Stimulated activated CD8-positive, alpha-beta memory T cell treated with anti-CD3 and anti-CD28 coated beads, Interleukin-4, amount 100 ng/mL, for 24 hours (primary cell): ENCODE data around the gene CYB5R4.
"Not testable (repeated sequence)": the region's sequence is repeated elsewhere in the genome, so short reads cannot be mapped to it uniquely, and the experiment has no call there.

ENCODE experiments used
- DNase-seq: peaks from one replicate; pipeline ENCODE4 v3.0.0-alpha.2; 2020; ENCODE audit warnings: low read depth

The CYB5R4 gene

DNA sequence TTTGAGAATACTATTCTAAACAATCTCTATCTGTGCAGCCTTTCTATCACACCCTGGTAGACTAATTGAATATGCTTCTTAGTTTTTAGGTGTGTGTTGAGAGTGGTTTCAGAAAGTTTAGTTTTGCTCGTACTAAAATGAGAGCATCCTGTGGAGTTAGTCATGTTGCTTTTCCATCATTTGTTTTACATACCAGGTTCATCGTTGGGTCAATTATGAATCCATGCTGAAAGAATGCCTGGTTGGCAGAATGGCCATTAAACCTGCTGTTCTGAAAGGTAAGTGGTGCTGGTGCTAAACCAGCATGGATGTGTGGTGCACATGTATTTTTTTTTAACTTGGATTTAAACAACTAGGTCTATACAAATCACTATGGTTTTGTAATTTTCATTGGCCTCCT, 49.3 kb downstream of the CYB5R4 start:
- no peak for DNase-seq

DNA sequence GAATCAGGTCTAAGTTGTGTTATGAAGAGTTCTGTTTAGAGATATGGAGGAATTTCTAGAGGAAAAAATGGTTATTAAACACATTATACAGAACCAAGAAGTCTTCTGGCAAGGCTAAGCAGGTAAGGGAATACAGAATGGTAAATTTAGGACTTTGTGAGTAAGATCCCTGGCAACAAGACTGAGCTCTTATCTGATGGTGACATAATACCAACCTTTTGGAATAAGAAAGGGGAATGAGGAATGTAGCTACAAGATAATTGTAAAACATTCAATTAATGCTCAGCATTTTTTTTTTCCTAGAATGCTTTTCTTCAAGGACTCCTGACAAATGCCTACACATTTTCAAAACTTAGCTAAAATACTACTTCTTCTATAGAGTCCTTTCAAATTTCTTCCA, 51.8 kb downstream of the CYB5R4 start:
- no peak for DNase-seq

DNA sequence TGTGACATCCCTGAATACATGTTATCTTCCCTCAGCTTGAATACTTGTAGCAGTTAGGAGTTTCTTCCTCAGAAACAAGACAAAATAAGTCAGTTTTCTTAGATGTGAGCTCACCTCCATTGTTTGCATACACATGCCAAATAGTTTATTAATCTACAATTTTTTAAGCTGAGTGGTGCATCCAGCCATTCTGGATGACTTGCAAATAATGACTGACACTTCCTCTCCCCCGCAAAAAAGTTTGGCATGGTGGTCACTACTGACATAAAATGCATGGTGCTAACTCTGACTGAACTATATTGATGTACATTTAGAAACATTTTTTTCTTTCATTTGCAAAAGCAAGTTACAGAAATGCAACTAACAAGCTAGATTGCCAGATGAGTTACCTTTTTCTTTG, 55.5 kb downstream of the CYB5R4 start:
- DNase-seq, result no peak

DNA sequence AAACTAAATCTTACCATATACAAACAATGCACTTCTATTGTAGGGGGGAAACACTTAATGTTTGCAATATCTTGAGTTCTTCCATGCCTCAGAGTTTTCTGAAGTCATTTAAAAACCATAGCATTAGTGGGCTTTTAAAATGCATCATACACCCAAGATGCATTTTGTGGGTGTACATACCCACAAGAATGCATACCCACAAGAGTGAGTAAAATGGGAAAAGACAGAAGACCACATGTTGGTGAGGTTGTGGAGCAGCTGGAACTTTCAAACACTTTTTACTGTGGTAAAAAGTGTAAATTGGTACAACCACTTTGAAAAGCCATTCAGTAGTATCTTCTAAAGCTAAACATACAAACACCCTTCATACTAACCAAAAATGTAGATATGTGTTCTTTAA, 57.5 kb downstream of the CYB5R4 start:
- no peak for DNase-seq

DNA sequence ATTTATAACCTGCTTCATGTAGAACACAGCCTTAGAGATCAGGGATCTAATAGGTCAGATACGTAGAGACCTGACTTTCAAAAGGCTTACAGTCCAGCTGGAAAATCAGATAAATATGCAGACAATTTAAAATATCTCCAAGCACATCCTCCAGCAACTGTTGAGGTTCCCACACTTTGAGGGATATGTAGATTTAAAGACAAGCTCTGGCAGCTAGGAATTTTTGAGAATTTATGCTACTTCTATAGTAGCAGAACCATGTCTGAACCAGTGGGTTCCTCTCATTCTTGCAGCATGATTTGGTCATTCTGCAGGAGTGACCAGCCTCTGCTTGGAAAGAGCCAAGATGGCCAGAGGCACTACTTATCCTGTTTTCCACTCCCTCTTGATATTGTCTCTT, 60.5 kb downstream of the CYB5R4 start:
- no peak for DNase-seq

DNA sequence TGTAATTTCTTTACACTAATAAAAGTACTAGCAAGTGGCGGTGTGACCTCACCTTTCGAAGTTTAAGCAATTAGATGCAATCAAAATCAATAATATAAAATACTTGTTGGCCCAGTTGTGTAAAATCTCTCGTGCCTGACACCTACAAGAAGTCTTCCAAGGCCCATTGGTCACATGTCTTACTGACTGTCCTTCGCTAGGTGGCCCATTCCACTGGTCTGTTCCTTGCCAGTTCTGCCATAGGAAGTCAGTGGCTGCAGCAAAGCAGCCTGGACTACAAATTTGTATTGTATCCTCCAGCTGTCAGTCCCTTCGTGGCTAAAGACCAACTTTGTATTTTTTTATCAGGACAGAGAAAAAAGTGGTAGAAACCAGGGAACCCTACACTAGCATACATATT, 61.8 kb downstream of the CYB5R4 start:
- DNase-seq, result no peak

DNA sequence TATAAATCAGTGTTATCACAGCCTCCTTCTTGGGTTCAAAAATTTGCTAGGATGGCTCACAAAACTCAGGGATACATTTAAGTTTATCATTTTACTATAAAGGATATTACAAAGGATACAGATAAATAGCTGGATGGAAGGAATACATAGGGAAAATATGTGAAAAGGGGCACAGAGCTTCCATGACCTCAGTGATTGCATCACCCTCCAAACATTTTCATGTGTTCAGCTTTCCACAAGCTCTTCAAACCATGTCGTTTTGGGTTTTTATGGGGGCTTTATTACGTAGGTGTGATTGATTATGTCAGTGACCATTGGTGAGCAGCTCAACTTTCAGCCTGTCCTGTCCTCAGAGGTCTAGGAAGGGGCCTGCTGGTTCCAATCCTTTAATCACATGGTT, 68.0 kb downstream of the CYB5R4 start:
- DNase-seq, result no peak

DNA sequence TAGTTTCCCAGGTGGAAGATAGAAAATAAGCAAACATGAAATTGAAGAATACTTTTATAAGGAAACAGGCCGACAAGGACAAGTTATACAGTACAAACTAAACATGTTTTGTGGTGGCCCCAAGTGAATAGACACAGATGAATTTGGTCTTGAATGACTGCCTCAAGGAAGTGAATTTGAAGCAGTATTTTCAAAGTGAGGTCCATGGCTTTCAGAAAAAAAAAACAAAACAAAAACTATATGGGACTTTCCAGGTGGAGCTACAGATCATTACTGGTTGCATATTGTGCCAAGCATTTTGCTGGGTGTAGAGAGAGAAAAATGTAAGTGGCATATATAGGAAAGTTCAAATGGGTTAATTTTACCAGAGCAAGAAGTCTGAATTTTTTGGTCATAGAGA, 68.8 kb downstream of the CYB5R4 start:
- no peak for DNase-seq

DNA sequence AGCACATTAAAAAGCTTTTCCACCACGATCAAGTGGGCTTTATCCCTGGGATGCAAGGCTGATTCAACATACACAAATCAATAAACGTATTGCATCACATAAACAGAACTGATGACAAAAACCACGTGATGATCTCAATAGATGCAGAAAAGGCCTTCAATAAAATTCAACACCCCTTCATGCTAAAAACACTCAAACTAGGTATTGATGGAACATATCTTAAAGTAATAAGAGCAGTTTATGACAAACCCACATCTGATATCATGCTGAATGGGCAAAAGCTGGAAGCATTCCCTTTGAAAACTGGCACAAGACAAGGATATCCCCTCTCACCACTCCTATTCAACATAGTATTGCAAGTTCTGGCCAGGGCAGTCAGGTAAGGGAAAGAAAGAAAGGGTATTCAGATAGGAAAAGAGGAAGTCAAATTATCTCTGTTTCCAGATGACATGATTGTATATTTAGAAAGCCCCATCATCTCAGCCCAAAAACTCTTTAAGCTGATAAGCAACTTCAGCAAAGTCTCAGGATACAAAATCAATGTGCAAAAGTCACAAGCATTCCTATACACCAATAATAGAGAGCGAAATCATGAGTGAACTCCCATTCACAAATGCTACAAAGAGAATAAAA, 86.8 kb downstream of the CYB5R4 start:
- not testable (repeated sequence) for DNase-seq

DNA sequence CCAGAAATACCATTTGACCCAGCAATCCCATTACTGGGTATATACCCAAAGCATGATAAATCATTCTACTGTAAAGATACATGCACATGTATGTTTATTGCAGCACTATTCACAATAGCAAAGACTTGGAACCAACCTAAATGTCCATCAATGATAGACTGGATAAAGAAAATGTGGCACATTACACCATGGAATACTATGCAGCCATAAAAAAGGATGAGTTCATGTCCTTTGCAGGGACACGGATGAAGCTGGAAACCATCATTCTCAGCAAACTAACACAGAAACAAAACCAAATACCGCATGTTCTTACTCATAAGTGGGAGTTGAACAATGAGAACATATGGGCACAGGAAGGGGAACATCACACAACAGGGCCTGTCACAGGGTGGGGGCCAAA, 88.5 kb downstream of the CYB5R4 start:
- DNase-seq, result not testable (repeated sequence)

DNA sequence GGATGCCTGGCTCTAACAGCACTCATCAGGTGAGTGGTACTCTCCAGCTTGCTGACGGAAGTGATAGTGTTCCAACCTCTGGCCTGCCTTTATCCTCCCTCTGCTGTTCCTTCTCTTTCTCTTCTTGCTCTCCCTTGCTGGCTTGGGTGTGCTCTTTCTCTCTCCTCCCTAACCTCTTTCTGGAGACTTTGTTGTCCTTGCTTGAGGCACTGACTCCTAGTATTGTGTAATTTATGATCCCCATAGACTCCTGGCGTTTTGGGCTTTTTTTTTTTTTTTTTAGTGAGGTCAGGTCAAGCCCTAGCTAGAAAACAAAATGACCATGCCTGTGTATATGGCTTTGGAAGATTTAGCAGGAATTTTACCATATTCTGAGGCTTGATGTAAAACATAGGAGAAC, 89.4 kb downstream of the CYB5R4 start:
- no peak for DNase-seq

DNA sequence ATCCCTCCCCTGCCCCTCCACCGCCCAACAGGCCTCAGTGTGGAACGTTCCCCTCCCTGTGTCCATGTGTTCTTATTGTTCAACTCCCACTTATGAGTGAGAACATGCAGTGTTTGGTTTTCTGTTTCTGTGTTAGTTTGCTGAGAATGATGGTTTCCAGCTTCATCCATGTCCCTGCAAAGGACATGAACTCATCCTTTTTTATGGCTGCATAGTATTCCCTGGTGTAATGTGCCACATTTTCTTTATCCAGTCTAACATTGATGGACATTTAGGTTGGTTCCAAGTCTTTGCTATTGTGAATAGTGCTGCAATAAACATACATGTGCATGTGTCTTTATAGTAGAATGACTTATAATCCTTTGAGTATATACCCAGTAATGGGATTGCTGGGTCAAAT, 91.9 kb downstream of the CYB5R4 start:
- not testable (repeated sequence) for DNase-seq

DNA sequence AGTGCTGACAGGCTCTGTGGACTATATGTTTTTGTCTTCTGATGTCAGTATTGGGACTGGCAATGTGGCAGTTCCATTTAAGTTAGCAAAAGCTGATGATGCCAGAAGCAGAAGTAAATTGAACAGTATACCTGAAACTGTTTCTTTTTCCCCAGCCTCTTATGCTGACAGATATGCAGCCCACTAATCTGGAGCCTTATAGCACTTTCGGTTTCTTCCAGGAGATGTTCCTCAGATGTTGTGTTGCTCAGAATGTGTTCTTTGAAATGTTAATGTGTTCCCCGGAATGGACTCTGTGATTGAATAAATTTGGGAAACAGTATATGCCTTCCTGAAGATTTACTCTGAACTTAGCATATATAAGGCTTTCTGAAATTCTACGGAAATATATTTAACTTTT, 93.3 kb downstream of the CYB5R4 start:
- no peak for DNase-seq

DNA sequence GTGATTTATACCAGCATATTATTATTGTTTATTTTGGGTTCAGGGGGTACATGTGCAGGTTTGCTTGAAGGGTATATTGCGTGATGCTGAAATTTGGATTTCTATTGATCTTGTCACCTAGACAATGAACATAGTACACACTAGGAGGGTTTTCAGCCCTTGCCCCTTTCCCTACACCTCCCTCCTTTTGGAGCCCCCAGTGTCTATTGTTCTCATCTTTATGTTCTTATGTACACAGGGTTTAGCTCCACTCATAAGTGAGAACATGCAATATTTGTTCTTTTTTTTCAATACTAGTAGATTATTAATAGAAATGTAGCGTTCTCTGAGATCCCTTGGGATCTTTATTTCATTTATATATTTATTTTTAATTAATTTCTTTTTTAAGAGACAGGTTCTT, 94.9 kb downstream of the CYB5R4 start:
- DNase-seq, result no peak

DNA sequence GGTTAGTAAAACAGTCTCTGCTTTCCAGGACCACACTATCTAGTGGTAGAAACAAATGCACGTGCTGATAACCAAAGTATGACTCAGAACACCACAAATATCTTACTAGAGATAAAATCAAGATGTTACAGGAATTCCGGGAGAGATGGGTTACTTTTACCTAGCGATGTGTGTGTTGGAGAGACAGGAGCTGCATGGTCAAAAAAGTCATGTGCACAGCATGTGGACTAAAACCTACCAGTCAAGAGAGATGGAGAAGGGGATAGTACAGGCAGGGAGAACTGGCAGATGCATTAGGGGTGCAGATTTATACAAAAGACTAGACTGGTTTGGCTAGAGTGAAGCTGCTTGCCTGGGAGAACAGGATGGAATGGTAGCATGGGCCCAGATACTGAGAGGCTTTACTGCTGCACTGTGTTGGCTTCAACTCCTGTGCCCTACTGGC, 98.8 kb downstream of the CYB5R4 start:
- no peak for DNase-seq

DNA sequence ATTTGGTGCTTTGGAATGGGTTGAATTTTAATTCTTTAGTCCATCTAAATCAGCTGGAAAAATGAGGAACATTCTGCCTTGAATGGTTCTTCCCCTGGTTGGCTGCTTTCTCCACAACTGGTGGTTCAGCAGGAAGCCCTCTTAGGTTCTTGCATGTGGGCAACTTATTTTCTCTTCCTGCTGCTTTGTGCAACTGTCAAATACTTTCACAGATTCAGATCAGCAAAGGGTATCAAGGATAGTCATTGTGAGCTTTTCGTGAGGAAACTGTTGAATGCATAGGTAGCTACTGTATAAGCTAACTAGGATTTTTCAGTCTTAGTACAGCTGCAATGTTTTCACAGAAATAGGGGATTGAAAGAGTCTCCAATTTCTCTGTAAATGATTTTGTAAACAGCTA, 101.2 kb downstream of the CYB5R4 start:
- DNase-seq, result no peak

DNA sequence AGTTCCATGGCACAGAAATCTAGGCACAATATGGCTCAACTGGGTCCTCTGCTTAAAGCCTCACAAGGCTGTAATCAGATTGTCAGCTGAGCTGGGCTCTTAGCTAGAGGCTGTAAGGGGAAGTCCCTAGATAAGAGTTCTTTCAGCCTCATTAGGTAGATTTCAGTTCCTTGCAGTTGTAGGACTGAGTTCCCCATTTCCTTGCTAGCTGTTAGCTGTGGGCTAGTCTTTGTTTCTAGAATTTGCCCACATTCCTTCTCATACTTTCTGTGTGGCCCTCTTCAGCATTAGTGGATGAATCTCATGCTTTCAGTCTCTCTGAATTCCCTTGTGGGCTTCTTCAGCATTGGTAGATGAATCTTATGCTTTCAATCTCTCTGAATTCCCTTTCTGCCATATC, 103.1 kb downstream of the CYB5R4 start:
- DNase-seq, result no peak

DNA sequence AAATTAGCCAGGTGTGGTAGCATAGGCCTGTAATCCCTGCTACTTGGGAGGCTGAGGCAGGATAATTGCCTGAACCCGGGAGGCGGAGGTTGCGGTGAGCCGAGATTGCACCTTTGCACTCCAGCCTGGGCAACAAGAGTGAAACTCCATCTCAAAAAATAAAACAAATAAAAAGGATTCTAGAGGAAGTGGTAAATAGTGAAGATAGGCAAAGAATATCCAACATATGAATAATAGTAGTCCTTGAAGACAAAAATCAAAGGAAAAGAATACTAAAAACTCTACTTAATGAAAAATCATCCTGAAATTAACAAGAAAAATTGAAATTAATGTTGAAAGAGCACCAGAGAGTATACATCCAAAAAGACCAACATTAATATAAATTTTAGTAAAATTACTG, 107.0 kb downstream of the CYB5R4 start:
- DNase-seq, result no peak

DNA sequence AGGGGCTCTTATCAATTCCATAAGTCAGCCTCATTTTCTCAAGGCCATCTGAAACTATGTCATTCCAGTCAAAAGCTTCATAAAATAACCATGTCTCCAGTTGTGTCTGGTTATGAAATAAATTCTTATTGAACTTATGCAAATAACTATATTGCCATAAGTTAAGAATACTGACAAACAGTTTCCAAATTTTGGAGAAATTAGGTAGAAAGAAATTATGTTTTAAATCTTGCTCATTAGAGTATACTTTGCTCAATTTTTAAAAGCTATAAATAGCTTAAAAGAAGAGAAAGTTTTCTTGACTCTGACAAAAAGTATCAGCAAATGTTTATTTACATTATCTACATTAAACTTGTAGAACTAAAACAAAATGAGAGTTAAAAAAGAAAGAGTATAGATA, 111.1 kb downstream of the CYB5R4 start:
- no peak for DNase-seq

DNA sequence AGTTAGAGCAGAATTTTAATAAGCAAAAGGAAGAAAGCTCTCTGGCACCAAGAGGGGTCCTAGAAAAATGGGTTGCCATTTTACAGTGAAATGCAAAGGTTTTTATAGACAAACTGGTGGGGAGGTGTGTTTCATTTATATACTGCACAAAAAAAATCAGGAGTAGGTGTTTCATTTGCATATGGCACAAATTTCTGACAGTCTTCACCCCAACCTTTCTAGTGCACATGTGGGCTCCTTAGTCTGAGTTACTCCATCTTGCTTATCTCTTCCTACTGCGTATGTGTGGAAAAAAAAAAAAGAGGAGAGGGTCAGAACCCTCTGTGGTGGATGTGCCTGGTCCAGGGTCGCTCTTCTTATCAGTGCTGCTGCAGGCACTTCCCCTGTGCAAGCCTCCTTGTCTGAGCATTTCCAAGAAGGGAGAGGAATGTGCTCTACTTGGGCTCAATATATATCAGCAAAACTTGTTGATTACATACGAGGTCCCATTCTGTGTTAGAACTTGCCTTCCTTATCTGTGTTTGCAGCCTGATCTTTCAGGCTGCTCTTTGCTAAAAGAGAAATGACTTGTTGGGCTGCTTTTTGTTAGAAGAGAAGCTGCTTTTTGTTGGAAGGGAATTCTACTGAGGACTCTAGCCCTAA, 115.0 kb downstream of the CYB5R4 start:
- DNase-seq, result no peak

DNA sequence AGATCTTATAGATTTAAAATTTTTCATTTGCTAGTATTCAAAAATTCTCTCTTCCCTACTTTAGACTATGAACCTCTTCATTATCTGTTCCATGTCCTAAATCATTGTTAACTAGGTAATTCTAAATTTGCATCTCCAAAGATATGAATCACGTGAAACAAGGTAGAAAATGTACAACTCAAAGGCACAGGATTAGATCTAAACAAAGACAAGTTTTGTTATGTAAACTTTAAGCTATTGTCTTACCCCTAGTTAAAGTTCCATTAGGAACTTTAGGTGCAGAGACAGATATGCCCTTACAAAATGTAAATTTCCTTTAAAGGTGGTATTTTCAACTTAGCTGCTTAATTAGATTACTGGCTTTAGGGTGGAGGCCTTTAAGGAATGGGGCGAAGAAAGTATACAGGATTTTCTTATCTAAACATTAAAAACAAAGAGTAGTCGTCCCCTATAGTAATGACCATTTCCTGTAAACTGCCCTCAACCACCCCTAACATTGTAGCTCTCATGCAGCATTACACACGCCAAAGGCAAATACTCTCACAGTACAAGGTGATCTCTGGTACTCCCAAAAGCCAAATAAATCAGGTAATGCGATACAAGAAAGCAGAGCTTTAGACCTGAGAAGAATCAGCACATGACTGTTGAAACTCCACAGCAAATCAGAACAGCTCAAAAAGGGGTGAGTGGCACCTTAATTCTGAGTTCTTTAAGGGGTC, 116.7 kb downstream of the CYB5R4 start:
- no peak for DNase-seq

DNA sequence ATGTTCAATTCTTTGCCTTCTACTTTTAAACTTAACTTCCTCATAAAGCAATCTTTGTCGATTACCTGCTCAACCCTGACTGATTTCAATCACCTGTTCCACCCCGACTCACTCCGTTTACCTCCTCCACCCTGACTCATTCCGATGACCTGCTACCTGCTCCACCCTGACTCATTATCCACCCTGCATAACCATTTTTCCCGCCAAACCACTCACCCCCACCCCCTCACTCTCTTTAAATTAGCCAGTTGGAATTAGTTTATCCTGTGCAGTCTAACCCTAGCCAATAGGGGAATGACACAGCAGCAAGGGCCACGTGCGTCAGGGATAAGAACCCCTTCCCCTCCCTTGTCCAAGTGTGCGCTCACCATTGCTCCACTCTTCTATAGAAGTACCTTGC, 117.4 kb downstream of the CYB5R4 start:
- DNase-seq, result no peak

DNA sequence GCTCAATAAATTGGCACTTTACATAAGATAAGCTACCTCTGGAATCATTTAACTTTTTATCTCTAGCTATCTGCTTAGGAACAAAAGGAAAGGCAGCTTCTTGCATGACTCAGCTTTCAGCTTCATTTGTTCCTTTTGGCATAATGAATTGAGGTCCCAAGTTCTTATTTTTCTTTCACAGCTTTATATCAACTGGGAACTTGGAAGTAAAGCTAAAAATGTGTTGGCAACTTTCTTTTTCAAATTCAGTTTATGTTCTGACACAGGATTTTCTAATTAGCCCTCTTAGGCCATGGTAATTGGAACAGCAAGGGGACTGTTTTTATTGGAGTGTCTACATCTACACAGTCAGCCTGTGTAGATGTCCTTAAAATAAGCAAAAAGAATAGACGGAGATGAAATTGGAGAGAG, 118.8 kb downstream of the CYB5R4 start:
- DNase-seq, result no peak

DNA sequence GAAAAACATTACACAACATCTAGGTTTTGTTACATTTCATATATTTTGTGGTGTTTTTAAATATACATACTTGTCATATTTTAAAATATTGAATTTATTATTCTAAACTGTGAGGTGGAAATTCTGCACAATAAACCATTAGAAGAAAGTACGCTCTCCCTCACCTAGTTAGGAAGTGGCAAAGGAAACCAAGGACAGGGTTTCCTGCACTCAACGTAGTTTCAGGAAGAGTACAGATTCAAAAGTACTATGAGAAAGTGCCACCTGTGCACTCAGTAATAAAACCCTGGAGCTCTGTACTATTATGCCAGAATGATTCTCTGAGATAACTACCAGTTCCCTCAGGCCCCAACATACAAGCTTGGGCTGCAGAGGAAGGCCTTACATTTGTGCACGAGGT, 119.5 kb downstream of the CYB5R4 start:
- DNase-seq, result no peak
